ENCODE data around the gene CDKN2C.

Gene CDKN2C

GRCh38 chr1:50964863-50965262 lies 5.2 kb upstream of the CDKN2C start:
- DNase-seq (ENCODE audit: low read depth), result no peak

- no peak for DNase-seq (ENCODE audit: low read depth)
These were observed 3.1 kb upstream of the CDKN2C start for GRCh38 chr1:50966991-50967390.

DNA sequence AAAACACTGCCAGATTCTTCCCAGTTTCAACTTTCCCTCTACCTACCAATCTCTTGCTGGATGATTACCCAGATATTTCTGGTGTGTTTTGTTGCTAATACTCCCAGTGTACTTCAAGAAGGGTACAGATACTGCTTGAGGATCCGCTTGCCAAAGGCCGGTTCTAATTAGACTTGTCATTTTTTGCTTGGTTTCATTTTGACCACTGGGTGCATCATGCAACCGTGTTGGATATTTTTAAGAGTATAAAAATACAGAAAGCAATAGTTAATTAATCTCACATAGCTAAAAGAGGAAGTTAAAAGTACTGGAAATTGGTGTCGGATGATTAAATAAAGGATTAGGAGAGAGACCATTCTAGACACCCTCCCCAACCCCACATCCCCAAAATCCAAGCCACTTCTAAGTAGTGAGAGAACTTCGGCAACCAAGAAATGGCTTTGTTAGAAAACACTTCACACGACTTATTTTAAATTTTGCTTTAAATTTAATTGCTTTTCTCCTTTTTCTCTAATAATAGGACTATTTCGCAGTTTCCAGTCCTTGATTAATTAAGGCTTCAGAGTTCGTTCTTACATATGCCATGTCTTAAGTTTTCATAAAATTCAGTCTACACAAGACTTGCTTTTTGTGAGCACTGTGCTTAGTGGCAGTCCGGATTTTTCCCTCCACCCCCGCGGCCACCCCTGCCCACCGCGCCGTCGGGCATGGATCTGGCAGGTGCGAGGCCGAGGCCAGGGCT lies 2.5 kb upstream of the CDKN2C start:
- no peak for DNase-seq (ENCODE audit: low read depth)

DNA sequence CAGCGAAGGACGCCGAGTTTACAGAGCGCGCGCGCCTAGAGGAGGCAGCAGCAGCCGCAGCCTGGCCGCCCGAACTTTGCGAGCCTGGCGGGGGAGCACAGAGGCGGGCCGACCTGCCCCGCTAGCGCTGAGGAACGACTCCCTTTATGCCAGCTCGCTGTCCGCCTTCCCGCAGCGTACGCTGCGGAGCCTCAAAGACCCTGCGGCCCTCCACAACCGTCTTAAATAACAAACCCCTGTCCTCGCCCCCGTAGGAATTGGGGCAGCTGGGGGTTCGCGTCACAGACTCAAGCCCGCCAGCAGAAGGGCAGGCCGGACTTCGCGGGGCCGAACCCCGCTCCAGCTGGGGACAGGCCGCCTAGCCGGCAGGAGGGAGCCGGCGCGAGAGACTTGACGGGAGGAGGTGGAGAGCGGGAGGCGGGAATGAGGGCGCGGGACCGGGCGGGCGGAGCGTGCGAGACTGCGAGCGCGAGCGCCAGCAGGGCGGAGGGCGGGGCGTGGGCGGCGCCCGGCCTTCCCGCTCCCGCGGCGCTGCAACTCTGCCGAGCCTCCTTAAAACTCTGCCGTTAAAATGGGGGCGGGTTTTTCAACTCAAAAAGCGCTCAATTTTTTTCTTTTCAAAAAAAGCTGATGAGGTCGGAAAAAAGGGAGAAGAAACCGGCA lies 1.8 kb upstream of the CDKN2C start:
- peak; percentile 85 for DNase-seq (ENCODE audit: low read depth)

- no peak for DNase-seq (ENCODE audit: low read depth)
These were observed 1.0 kb upstream of the CDKN2C start for GRCh38 chr1:50968821-50969610.

DNA sequence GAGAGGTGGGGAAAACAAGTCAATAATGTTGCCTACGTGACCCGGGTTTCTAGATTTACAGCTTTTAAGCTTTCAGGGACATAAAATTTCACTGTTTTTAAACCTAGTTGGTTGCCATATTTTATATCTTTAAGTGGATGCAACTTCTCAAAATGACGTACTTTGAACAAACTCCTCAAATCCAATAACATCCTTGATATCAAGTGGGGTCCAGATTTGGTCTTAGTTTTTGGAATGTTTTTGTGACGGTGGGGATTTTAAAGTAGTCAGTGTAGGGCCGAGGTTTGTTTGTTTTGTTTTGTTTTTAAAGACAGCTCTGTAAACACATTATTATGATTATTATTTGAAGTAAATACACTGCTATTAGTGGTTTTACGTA lies 453 bp downstream of the CDKN2C start:
- DNase-seq (ENCODE audit: low read depth), result no peak

GRCh38 chr1:50970931-50971582 lies 1.0 kb downstream of the CDKN2C start:
- no peak for DNase-seq (ENCODE audit: low read depth)

DNA sequence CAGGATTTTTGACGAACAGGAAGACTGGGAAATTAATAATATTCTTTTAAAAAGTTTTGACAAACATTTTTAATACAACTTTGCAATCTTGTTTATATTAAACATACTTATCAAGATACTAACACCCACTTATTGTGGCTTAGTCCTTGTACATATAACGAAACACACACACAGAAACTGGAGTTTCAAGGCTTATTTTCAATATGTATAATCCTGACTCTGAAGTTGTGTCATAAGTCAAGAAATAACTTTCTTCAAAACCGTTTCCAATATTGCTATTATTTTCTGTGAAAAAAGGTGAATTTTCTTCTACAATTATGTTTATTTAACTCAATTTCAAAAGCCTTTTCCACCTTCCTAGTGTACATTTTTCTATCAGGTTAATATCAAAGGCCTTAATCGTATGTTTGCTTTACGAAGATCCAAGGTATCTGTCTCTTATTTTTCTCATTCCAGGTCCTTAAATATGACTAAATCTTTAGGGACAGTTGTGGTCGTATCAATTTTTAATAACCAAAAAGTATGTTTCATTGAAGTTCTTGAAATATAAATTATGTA lies 1.8 kb downstream of the CDKN2C start:
- DNase-seq (ENCODE audit: low read depth), result no peak

DNA sequence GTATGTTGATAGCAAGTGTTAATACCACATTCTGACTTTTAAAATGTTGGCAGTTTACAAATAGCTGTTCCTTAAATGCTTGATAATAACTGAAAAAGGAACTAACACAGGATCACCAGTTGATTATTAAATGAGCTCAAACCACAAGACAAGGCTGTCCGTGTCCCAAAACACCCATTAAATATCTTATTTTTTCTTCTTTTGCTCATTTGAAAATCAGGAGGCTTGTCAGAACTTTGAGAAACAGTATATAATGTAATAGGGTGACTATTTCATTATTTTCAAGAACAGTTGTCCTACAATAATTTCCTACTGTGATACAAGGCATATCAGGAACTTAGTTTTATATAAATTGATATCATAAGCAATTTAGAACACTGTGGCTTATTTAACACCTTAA lies 2.7 kb downstream of the CDKN2C start:
- DNase-seq (ENCODE audit: low read depth), result no peak

GRCh38 chr1:50973255-50973654 lies 3.2 kb downstream of the CDKN2C start:
- DNase-seq (ENCODE audit: low read depth), result no peak

DNA sequence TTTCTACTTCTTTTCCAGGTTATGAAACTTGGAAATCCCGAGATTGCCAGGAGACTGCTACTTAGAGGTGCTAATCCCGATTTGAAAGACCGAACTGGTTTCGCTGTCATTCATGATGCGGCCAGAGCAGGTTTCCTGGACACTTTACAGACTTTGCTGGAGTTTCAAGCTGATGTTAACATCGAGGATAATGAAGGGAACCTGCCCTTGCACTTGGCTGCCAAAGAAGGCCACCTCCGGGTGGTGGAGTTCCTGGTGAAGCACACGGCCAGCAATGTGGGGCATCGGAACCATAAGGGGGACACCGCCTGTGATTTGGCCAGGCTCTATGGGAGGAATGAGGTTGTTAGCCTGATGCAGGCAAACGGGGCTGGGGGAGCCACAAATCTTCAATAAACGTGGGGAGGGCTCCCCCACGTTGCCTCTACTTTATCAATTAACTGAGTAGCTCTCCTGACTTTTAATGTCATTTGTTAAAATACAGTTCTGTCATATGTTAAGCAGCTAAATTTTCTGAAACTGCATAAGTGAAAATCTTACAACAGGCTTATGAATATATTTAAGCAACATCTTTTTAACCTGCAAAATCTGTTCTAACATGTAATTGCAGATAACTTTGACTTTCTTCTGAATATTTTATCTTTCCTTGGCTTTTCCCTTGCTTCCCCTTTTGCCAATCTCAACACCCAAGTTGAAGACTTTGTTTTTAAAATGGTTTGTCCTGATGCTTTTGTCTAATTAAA lies 4.0 kb downstream of the CDKN2C start:
- DNase-seq (ENCODE audit: low read depth), result no peak

DNA sequence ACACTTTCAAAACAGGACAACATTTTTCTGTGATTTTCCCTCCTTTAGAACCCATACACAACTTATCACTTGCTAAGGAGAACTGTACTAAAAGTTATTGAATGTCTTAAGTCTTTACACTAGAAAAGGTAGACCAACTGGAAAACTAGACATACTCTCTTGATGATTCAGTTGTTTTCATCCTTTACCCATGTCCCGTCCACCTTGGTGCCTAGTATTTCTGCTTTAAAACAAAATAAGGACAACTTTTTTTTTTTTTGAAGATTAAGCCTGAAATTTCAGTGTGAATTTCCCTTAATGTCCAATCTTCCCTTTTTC lies 4.5 kb downstream of the CDKN2C start:
- no peak for DNase-seq (ENCODE audit: low read depth)

- no peak for DNase-seq (ENCODE audit: low read depth)
These were observed 5.4 kb downstream of the CDKN2C start for GRCh38 chr1:50975436-50975835.

DNA sequence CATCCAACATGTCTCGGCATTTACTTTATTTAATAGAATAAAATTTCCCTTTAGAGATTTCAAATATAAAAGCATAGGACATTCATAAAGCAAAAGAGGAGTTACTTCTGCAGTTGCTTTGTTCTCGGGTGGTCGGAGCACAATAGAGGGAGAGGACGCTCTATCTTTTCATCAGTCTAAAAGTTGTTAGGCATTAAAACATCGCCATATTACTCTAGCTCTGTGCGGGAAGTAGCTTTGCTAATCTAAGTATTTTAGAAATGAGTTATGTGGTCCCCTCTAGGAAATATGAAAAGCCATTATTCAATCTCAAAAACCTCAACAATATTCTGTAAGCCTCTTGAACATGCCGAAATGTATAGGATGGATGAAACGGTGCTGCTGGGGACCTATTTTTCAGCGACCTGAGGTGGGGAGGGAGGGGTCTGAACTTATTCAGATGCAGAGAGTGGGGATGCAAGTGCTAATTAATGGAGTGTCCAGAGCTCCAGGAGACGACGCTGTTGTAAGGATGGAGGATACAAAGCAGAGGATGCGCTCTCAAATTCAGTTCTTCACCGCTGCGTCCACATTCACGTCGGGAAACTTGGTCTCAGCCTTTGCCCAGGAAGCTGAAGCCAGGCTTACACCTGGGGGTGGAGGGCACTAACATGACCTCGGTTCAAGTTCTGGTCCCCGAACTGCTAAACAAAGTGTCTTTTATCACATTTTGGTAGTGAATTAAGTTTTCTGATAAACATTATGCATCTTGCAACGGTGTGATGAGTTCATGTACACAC lies 6.3 kb downstream of the CDKN2C start:
- DNase-seq (ENCODE audit: low read depth), result no peak

DNA sequence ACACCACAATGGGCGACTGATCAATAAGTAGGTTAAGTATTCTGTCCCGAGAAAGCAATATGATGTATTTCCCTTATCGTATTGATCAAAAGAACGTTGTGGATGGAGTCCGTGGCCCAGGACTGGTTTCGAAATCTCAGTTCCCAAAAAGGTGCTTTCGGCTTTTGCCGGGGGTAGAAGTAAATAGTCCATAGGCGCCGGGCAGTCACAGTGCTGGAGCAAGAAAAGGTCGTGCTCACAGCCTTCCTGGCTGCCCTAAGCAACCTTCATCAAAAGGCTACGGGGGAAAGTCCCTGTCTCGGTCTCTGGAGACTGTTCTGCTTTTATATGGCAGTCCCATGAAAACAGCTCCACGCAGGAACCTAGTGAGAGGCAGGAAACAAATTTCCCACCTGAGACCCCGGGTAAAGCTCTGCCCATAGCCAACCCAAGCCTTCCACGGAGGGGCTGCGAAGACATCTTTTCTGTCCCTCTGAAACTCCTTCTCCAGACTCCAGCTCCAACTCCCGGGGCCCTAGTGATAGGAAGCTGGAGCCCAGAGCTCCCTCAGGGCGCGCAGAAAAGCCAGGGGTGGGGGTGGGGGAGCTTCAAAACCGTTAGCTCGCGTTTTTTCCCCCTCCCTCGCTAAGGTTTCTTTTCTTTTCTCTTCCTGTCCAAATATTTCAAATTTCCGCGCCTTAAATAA lies 7.0 kb downstream of the CDKN2C start:
- no peak for DNase-seq (ENCODE audit: low read depth)

GRCh38 chr1:50977575-50978143 lies 7.6 kb downstream of the CDKN2C start:
- no peak for DNase-seq (ENCODE audit: low read depth)

GRCh38 chr1:50978144-50978851 lies 8.3 kb downstream of the CDKN2C start:
- no peak for DNase-seq (ENCODE audit: low read depth)

DNA sequence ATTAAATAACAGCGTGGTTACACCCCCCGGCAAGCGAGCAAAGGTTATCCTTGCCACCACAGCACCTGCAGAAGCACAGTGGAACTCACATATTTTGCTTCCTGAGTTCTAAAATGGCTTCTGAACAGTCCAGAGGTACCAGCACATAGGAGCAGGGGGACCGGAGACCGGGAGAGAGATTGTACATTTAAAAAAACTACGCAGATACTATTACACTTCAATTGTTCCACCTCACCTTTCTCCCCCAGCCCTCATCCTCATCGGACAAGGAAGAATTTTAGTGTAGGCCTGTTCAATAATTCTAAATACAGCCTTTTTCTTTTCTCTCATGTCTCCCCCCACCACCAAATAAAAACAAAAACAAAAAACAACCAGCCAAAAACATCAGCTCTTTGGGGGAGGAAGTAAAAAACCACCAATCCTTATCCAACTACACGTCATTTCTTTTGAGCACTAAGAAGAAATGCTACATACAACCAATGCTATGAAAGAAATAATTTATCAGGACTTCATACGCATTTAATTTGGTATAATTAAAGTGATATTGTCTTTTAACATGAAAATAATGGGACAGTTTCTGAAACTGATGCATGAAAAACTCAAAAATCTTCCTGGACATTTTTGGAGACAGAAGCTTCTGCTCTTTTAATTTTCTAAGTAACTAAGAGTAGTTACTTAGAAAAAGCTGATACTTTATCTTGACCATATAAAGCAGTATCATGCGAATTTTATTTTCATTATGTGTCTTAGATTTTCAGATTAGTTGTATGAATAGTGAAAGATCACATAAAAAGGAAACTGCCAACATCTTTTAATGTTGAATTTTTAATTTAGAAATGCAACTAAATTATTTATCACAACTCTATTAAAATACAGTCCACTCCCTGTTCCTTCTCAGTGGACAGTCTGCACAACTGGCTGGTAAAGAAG lies 9.1 kb downstream of the CDKN2C start:
- DNase-seq (ENCODE audit: low read depth), result no peak

All from GM04504 (cell line).